Activated CD4-positive, CD25-positive, alpha-beta regulatory T cell (primary cell): ENCODE results near the gene FSD1.
"Not testable (repeated sequence)": the region's sequence is repeated elsewhere in the genome, so short reads cannot be mapped to it uniquely, and the experiment has no call there.

Source experiments
- DNase-seq, 4 experiments: peaks; one replicate each; lab custom pipeline; 2025; lab: John Stamatoyannopoulos, UW

Gene FSD1

DNA sequence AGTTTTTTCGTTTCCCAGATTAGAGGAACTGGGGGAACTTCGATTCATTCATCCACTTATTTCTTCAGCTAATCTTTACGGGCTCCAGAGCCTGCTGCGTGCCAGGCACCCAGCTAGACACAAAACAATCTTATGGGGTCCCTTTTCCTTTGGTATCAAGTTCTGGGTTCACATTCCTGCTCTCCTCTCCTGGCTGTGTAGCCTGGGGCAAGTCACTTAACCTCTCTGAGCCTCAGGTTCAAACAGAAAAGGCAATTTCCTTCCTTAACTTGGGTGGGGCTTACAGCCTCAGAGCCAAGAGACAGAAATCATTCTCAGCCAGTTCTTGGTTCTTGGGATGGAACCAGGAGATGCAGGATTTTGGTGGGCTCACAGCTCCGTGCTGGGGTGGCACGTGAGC, 19.4 kb upstream of the FSD1 start:
- DNase-seq = no peak

GRCh38 chr19:4286141-4286540, 18.3 kb upstream of the FSD1 start:
- DNase-seq = not testable (repeated sequence)

GRCh38 chr19:4288091-4288777, 16.2 kb upstream of the FSD1 start:
- no peak for DNase-seq

GRCh38 chr19:4291184-4291732, 13.1 kb upstream of the FSD1 start:
- DNase-seq = no peak

DNA sequence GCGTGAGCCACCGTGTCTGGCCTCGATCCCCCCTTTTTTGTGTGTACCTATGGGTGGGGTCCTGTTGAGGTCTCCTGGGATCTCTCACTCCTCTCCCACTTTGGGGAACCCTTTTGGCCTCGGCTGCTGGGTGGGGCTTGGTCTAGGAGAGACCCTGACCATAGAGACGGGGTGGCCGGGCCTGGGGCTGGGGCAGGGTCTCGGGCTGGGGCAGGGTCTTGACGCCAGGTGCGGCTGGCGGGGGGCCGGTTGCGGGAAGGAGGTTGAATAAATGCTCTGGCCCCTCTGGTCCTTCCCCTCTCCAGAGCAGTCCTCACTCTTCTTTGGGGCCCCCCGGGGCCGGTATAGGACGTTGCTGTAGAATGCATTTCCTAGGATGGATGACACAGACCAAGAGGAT, 11.9 kb upstream of the FSD1 start:
- no peak for DNase-seq

- DNase-seq = no peak
Observed at GRCh38 chr19:4294389-4294788, 10.0 kb upstream of the FSD1 start.

DNA sequence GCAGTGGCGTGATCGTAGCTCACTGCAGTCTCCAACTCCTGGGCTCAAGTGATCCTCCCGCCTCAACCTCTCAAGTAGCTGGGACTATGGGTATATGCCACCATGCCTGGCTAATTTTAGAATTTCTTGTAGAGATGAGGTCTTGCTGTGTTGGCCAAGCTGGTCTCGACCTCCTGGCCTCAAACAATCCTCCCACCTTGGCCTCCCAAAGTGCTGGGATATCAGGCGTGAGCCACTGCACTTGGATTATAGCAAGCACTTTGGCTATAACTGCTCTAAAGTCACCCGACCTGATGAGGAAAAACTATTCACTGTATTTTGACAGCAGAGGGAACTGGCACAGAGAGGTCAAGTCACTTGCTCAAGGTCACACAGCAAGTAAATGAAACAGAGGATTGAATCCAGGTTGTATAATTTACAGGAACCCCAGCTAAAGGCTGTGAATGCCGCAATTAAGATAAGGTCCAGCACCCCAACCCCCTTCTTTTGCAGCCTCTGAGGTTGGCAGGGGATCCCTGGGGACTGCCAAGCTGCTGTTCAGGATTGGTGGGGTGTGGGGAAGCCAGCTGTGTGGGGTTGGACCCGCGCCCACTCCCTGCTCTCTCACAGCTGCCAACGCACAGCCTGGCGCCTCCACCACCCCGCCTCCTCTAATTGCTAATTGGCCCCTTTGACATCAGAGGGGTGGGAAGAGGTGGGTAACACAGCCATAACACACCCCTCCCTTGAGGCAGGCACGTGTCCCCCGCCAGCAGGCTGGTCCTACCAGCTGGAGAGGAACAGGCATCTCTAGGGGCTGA, 8.2 kb upstream of the FSD1 start:
- no peak for DNase-seq

DNA sequence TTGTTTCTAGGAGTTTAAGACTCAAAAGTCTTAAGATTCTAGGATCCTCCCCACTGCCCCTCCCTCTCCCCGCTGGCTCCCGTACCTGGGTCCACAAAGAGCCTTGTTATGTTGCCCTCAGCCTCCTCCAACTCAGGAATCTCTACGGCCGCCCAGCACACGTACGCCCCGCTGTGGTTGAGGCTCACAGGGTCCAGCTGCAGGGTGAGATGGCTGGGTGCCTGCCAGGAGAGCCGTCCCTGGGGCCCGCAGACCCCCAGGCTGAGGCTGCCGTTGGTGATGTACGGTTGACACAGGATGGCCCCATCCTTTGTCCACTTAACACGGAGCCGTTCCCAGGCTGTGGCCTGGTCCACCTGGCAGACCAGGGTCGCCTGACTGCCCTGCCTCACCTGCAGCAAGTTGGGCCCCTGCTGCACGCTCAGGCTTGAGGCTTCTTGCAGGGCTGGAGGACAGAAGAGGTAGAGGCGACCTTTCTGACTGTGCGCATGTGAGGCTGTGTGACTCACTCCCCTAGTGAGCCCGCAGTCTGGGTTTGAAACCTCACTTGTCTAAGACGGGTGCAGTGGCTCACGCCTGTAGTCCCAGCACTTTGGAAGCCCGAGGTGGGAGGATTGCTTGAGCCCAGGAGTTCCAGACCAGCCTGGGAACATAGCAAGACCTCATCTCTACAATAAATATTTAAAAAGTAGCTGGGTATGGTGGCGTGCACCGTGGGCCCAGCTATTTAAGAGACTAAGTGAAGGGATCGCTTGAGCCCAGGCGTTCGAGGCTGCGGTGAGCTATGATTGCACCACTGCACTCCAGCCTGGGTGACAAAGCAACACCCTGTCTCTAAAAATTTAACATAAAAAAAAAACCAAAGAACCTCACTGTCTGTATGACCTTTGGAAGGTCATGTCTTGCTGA, 6.2 kb upstream of the FSD1 start:
- DNase-seq = no peak

DNA sequence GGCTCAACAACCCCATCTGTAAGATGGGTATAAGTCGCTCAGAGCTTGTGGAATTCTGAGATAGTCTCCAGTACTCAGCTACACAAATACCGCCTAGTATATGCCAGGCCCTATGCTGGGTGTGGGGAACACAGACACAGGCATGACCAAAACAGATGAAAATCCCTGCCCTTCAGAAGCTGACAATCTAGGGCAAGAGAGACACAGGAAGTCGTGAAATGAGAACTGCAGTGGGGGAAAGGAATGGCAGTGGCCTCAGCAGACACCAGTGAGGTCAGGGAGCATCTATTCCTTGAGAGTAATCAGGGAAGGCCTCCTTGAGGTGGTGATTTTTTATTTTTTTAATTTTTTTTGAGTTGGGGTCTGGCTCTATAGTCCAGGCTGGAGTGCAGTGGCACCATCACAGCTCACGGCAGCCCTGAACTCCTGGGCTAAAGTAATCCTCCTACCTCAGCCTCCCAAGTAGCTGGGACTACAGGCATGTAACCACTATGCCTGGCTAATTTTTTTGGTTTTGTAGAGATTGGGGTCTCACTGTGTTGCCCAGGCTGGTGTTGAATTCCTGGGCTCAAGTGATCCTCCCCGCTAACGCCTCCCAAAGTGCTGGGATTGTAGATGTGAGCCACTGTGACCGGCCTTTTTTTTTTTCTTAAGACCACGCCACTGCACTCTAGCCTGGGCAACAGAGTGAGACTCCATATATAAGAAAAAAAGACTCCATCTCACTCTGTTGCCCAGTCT, 5.4 kb upstream of the FSD1 start:
- no peak for DNase-seq

- no peak for DNase-seq
Observed at GRCh38 chr19:4300589-4300988, 3.8 kb upstream of the FSD1 start.

DNA sequence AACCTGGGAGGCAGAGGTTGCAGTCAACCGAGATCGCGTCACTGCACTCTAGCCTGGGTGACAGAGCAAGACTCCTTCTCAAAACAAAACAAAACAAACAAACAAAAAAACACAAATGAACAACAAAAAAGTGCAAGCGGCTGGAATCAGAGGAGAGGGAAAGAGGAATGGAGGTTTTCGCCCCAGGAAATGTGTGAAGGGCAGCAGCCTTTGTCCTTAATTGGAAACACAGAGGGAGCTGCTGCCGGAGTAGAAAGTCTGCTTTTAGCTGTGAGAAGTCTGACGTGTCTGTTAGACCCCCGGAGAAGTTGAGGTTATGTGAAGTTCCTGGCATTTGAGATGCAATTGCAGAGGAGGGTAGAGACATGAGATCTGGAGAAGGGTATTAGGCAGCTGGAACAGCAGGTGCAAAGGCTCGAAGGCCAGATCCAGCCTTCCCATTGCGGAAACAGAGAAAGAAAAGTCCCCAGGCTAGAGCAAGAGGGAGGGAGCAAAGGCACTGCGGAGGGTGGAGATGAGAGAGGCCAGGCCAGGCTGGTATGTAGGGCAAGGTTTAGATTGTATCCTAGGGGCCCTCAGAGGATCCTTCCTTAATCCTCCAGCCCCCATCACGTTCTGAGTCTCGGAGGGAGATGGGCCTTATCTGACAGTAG, 2.7 kb upstream of the FSD1 start:
- no peak for DNase-seq

DNA sequence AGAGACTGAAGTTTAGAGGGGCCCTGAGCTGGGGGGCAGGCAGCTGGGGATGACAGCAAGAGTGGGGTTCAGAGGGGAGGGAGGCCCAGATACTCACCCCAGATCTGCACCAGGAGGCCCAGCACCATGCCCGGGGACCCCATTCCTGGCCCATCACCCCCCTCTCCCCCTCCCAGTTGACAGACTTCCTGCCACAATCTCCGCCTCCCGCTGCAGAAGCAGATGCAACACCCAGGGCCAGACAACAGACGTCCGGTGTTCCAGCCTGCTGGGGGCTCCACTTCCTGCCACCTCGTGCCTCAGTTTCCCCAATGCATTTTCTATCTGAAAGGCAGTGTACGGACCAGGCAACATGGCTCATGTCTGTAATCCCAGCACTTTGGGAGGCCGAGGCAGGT, 2.2 kb upstream of the FSD1 start, which contains the start of gene TMIGD2:
Gene TMIGD2, minus strand, starts transcription at position 147 of the 398 bp plus-strand sequence. Its CDS starts 4 bp downstream, at position 143.
- no peak for DNase-seq

- DNase-seq = no peak
Observed at GRCh38 chr19:4303819-4304537, 420 bp upstream of the FSD1 start.

- DNase-seq = no peak
Observed at GRCh38 chr19:4305257-4305612, 837 bp downstream of the FSD1 start.

DNA sequence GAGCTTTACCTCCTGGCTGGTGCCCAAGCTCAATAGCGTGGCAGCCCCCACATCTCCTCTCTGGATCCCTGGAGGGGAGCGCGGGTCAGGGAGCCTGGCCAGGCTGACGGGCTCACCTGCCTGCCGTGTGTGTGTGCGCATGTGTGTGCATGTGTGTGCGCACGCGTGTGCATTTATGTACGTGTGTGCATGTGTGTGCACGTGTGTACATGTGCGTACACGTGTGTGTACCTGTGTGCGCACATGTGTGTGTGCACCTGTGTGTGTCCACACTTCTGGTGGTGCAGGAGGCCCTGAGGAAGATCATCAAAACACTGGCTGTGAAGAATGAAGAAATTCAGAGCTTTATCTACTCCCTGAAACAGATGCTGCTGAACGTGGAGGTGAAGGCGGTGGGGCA, 1.3 kb downstream of the FSD1 start:
- no peak for DNase-seq

GRCh38 chr19:4310247-4311121, 6.1 kb downstream of the FSD1 start:
- no peak for DNase-seq

- DNase-seq = no peak
Observed at GRCh38 chr19:4313847-4314490, 9.6 kb downstream of the FSD1 start.

- DNase-seq = no peak
Observed at GRCh38 chr19:4316956-4317355, 12.6 kb downstream of the FSD1 start.

DNA sequence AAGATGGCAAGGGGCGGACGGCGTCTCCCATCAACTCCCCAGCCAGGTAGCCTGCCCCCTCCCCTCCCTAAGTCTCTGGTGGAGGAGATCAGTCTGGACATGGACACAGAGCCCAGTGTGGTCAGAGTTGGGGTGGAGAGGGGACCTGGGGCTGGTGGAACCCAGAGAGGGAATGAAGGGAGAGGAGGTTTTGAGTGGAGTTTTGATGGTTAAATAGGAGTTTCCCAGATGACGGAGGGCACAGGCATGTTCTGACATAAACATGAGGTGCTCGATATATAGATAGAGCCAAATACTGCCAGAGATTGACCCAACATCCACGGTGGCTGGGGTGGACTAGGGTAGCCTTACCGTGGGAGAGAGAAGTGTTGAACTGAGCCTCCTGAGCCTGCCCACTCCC, 14.1 kb downstream of the FSD1 start:
- DNase-seq = no peak
